Fibroblast of lung (primary cell): ENCODE measurements around the gene CACNG7. TPM values are rescaled to one million over a fixed set of nuclear protein-coding genes. Genes with fewer than 3 reads are reported as not detected.
A peak's percentile ranks its signal among the peaks of the same experiment; 100 is the strongest.

ENCODE experiments used
- DNase-seq, 2 donors: peaks; one replicate each; pipeline versions ENCODE4 v3.0.0 to v3.0.0-alpha.2; 2010; ENCODE audit warnings: low read depth in 2 of 2
- H2AFZ ChIP-seq: 2 replicates; pipeline ENCODE4 v1.5.1; 2012; ENCODE audit warnings: low read length, control low read depth, inconsistent platforms
- H3K27ac ChIP-seq: 2 replicates; pipeline ENCODE4 v1.5.1; 2011; ENCODE audit warnings: low read length, control low read depth; ENCODE audit not compliant: insufficient read depth
- H3K27me3 ChIP-seq: 2 replicates; pipeline ENCODE4 v1.5.1; 2011; ENCODE audit warnings: mild to moderate bottlenecking, low read length; ENCODE audit not compliant: control insufficient read depth, insufficient read depth
- H3K36me3 ChIP-seq: 2 replicates; pipeline ENCODE4 v1.5.1; 2011; ENCODE audit warnings: low read length; ENCODE audit not compliant: control insufficient read depth, insufficient read depth
- H3K4me1 ChIP-seq: 2 replicates; pipeline ENCODE4 v1.5.1; 2011; ENCODE audit warnings: low read length; ENCODE audit not compliant: control insufficient read depth, insufficient read depth; ENCODE audit errors: extremely low read depth
- H3K4me2 ChIP-seq: 2 replicates; pipeline ENCODE4 v1.5.1; 2011; ENCODE audit warnings: low read length, control low read depth; ENCODE audit not compliant: insufficient read depth; ENCODE audit errors: extremely low read depth
- H3K4me3 ChIP-seq, 4 experiments: fragments of 200-600 bp in 1 of 4; sonication (generic) in 1 of 4; replicated peaks in 1 of 4; 2 replicates each; pipeline ENCODE4 v1.5.1; 2011 to 2016; ENCODE audit warnings: low read length in 4 of 4, low read depth in 3 of 4, mild to moderate bottlenecking in 3 of 4, control low read depth in 2 of 4, inconsistent platforms in 1 of 4, mixed read lengths in 1 of 4; ENCODE audit not compliant: insufficient read depth in 1 of 4; ENCODE audit errors: control extremely low read depth in 1 of 4
- H3K79me2 ChIP-seq: 2 replicates; pipeline ENCODE4 v1.5.1; 2012; ENCODE audit warnings: mild to moderate bottlenecking, low read length, inconsistent platforms; ENCODE audit not compliant: control insufficient read depth, insufficient read depth
- H3K9ac ChIP-seq: 2 replicates; pipeline ENCODE4 v1.5.1; 2011; ENCODE audit warnings: mild to moderate bottlenecking, low read length, control low read depth; ENCODE audit not compliant: insufficient read depth
- H3K9me3 ChIP-seq: 2 replicates; pipeline ENCODE4 v1.5.1; 2012; ENCODE audit warnings: low read depth, low read length; ENCODE audit not compliant: control insufficient read depth, insufficient read depth
- H4K20me1 ChIP-seq: 2 replicates; pipeline ENCODE4 v1.5.1; 2011; ENCODE audit warnings: low read length; ENCODE audit not compliant: control insufficient read depth, insufficient read depth; ENCODE audit errors: extremely low read depth
- CTCF ChIP-seq, 2 donors: IDR thresholded peaks in 1 of 2; conservative IDR thresholded peaks in 1 of 2; 1 replicate in 1 of 2; 2 replicates in 1 of 2; pipeline ENCODE4 v1.5.1; 2011 to 2012; ENCODE audit warnings: low read length in 2 of 2, control low read depth in 1 of 2, inconsistent platforms in 1 of 2, low read depth in 1 of 2, mild to moderate bottlenecking in 1 of 2
- EZH2 ChIP-seq: IDR thresholded peaks from 2 replicates; pipeline ENCODE4 v1.5.1; 2012; ENCODE audit warnings: low read length, control low read depth, mild to moderate bottlenecking; ENCODE audit errors: missing control alignments
- polyA minus RNA-seq: library from RNA; depleted of rRNA, polyadenylated mRNA; stranded (reverse); fragments of >200 nt; gene quantifications from 2 replicates; pipeline ENCODE4 v1.2.3, GENCODE V29; 2011; ENCODE audit warnings: low replicate concordance
- polyA plus RNA-seq, 2 donors: library from polyadenylated mRNA; depleted of rRNA in 1 of 2; stranded (reverse) in 1 of 2; unstranded in 1 of 2; fragments of >200 nt; gene quantifications; 2 replicates each; pipeline ENCODE4 v1.2.1, GENCODE V29; 2011 to 2012; ENCODE audit warnings: missing spikeins in 1 of 2
- total RNA-seq: library from RNA; depleted of rRNA; stranded (reverse); fragments of >200 nt; gene quantifications from 2 replicates; pipeline ENCODE4 v1.2.1, GENCODE V29; 2014

Gene CACNG7
- total RNA-seq, result 0.17 and 0.26 TPM in 2 replicates
- polyA plus RNA-seq, result 0.68 and 3.2 TPM in 2 replicates
- 0.56 and 2.8 TPM in 2 replicates for polyA plus RNA-seq (2012)
- polyA minus RNA-seq, result 0.27 and 6.6 TPM in 2 replicates

- no peaks in the 10 kb centered on the region for H4K20me1 ChIP-seq
- H3K27ac ChIP-seq, result no peak within 1 kb of the TSS
- H3K4me1 ChIP-seq, result no peaks in the 10 kb centered on the region
- no peaks in the 10 kb centered on the region for H3K36me3 ChIP-seq
- H3K4me2 ChIP-seq, result peak within 1 kb of the TSS; percentile 48
- H2AFZ ChIP-seq, result no peak within 1 kb of the TSS
- TF ChIP-seq CTCF (conservative IDR thresholded peaks at IDR 0.05 in 1 of 2, IDR thresholded peaks at IDR 0.05 in 1 of 2; ENCODE audit: low read depth in 1 of 2, low read length in 2 of 2) (no peak), EZH2 (no peak)
- DNase-seq, result peak in 1 of 2 donors; percentile 16
- H3K27me3 ChIP-seq, result peaks cover 18% of the 10 kb centered on the region
- peak within 1 kb of the TSS; percentile 6 to 35 (median 25) for H3K4me3 ChIP-seq
- H3K9me3 ChIP-seq, result no peaks in the 10 kb centered on the region
- no peak within 1 kb of the TSS for H3K9ac ChIP-seq
- H3K79me2 ChIP-seq, result no peaks in the 10 kb centered on the region
Observed at GRCh38 chr19:53908935-53909415, at the start of gene CACNG7. Gene CACNG7, plus strand, starts transcription at chr19:53909278. Its CDS starts 3,554 bp downstream, at chr19:53912832.

- H3K27ac ChIP-seq, result no peak overlapping the region
- peaks cover 5% of the 10 kb centered on the region for H3K4me1 ChIP-seq
- H3K27me3 ChIP-seq, result no peaks in the 10 kb centered on the region
- no peak overlapping the region for H3K4me3 ChIP-seq
- no peaks in the 10 kb centered on the region for H3K36me3 ChIP-seq
- H3K4me2 ChIP-seq, result no peak overlapping the region
- DNase-seq, result no peak
- H3K79me2 ChIP-seq, result peaks cover 9% of the 10 kb centered on the region
- H2AFZ ChIP-seq, result no peak overlapping the region
- no peak overlapping the region for H3K9ac ChIP-seq
- H3K9me3 ChIP-seq, result no peaks in the 10 kb centered on the region
- no peak for TF ChIP-seq EZH2
- TF ChIP-seq CTCF (conservative IDR thresholded peaks at IDR 0.05 in 1 of 2, IDR thresholded peaks at IDR 0.05 in 1 of 2; ENCODE audit: low read depth in 1 of 2, low read length in 2 of 2), result no peak
- no peaks in the 10 kb centered on the region for H4K20me1 ChIP-seq
Observed at GRCh38 chr19:53864308-53864836, 44.7 kb upstream of the CACNG7 start.

GRCh38 chr19:53865523-53865917, 43.6 kb upstream of the CACNG7 start:
- H3K27ac ChIP-seq, result peak overlapping the region; percentile 100
- no peaks in the 10 kb centered on the region for H4K20me1 ChIP-seq
- peaks cover 5% of the 10 kb centered on the region for H3K4me1 ChIP-seq
- H2AFZ ChIP-seq, result peak overlapping the region; percentile 42
- no peak overlapping the region for H3K9ac ChIP-seq
- H3K4me3 ChIP-seq, result peak overlapping the region in 3 of 4 experiments; percentile 31 to 60 (median 50)
- no peak for DNase-seq
- peaks cover 13% of the 10 kb centered on the region for H3K79me2 ChIP-seq
- peak overlapping the region; percentile 93 for H3K4me2 ChIP-seq
- H3K36me3 ChIP-seq, result peaks cover 2% of the 10 kb centered on the region
- no peaks in the 10 kb centered on the region for H3K9me3 ChIP-seq
- no peaks in the 10 kb centered on the region for H3K27me3 ChIP-seq
- TF ChIP-seq CTCF (conservative IDR thresholded peaks at IDR 0.05 in 1 of 2, IDR thresholded peaks at IDR 0.05 in 1 of 2; ENCODE audit: low read depth in 1 of 2, low read length in 2 of 2) (no peak), EZH2 (no peak)
